Stimulated activated CD4-positive, alpha-beta T cell treated with anti-CD3 and anti-CD28 coated beads, Interleukin-2, amount 100 ng/mL, for 24 hours (primary cell): ENCODE data around the gene CAPN5.

Source experiments
- DNase-seq, 2 donors: peaks; one replicate each; pipeline ENCODE4 v3.0.0-alpha.2; 2020

The CAPN5 gene

GRCh38 chr11:77137421-77137820 lies 70.7 kb downstream of the CAPN5 start:
- no peak for DNase-seq

- no peak for DNase-seq
These were observed 71.4 kb downstream of the CAPN5 start for GRCh38 chr11:77138106-77138649.

- DNase-seq: no peak
These were observed 72.4 kb downstream of the CAPN5 start for GRCh38 chr11:77139201-77139600.

GRCh38 chr11:77140231-77140851 lies 73.6 kb downstream of the CAPN5 start:
- no peak for DNase-seq

GRCh38 chr11:77141034-77141433 lies 74.3 kb downstream of the CAPN5 start:
- DNase-seq: no peak

DNA sequence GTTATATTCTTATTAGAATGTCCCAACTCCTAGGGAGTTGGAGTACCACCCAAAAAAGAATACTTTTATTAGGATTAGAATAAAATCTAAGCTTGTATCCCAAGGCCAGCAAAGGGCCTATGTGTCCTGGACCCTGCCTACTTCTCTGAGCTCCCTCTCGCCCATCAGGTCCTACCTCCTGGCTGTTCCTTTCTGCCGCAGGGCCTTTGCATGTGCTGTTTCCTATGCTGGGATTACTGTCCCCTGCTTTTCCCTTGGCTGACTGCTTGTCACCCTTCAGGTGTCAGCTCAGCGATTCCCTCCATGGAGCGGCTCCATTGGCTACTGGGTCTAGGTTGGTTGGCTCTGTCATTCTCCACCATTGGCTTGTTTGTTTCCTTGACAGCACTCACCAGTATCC lies 74.7 kb downstream of the CAPN5 start:
- no peak for DNase-seq

GRCh38 chr11:77142091-77142975 lies 75.6 kb downstream of the CAPN5 start:
- no peak for DNase-seq

- no peak for DNase-seq
These were observed 76.7 kb downstream of the CAPN5 start for GRCh38 chr11:77143405-77144020.

DNA sequence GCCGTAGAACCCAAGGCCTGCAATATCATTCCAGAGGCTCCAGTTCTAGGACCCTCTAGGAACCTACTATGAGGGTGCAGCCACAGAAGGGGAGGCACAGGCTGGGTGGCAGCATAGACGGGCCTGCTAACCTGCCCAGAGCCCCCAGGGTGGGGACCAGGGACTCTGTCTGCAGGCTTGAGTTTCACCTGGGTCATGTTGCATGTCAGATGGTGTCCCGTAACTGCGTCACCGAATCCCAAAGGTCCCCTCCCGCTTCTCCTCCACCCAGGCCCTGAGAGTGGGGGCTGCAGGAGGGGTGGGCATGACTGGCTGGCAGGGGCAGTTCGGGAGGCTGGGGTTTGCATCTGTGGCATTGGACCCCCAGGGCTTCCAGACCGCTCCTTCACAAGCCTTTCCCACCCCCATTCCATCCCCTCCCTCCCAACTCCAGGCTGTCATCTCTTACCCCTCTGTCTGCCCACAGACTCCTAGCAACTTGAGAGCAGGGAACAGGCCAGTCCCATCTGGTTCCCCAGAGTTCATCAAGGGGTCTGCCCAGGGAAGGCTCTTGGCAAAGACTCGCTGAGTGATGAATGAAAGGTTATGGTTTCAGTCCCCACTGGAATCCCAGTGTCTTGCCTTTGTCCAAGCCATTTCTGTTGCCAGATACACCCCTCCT lies 77.6 kb downstream of the CAPN5 start:
- no peak for DNase-seq

DNA sequence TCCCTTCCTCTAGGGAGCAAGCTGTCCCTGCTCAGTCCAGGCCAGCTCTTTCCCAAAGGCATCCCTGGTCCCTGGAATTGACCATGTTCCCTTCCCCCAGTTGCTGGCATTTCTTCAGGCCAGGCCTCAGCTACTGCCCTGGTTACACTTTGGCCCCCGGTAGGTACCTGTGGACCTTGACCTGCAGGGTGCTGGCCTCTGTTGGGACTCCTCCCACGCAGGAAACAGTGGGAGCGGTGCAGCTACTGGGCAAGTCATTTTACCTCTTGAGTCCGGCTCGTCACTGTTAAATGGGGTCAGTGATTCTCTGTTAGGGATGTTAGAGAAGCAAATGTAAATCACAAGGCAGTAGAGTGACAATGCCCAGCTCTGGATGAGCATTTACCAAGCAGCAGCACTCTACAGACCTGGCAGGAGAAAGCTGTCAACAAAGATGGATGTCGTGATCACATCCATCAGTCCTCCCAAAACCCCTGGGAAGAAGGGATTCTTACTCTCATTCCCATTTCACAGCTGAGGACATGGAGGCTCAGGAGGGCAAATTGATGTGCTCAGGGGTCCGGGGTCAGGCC lies 78.2 kb downstream of the CAPN5 start:
- DNase-seq: no peak

GRCh38 chr11:77146261-77147035 lies 79.7 kb downstream of the CAPN5 start:
- no peak for DNase-seq

GRCh38 chr11:77147036-77147315 lies 80.2 kb downstream of the CAPN5 start:
- no peak for DNase-seq

- peak; percentile 23 to 28 for DNase-seq
These were observed 81.0 kb downstream of the CAPN5 start for GRCh38 chr11:77147668-77148321.

DNA sequence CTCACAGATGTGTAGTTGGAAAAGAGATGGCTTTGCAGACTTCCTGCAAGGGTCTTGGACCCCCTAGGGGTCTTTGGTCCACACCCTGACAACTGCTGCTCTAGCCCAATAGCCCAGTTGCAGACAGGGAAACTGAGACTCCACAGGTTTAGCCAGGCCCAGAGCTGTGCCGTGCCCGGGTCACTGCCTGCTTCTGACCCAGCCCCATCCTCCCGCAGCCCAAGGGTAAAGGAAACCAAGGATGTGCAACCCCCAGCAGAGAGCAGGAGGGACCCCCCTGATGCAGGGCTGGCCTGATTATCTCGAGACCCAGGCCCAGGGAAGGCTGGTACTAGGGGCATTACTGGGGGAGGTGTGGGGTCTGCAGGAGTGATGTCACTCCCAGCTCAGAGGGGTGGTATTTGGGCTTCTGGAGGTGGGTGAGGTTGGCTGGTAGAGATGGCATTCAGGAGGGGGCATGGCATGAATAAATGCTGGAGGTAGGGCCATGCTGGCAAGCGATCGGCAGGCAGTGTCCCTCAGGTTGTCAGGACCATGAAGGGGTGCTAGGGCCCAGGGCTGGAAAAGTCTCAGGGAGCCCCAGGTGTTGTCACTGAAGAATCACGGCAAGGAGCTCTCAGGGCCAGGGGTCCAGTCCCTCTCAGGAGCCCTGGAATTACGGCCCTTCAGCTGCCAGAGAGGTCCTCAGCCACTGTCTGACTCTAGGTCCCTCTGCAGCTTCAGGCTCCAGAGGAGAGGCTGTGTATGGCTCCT lies 82.4 kb downstream of the CAPN5 start:
- DNase-seq: no peak

DNA sequence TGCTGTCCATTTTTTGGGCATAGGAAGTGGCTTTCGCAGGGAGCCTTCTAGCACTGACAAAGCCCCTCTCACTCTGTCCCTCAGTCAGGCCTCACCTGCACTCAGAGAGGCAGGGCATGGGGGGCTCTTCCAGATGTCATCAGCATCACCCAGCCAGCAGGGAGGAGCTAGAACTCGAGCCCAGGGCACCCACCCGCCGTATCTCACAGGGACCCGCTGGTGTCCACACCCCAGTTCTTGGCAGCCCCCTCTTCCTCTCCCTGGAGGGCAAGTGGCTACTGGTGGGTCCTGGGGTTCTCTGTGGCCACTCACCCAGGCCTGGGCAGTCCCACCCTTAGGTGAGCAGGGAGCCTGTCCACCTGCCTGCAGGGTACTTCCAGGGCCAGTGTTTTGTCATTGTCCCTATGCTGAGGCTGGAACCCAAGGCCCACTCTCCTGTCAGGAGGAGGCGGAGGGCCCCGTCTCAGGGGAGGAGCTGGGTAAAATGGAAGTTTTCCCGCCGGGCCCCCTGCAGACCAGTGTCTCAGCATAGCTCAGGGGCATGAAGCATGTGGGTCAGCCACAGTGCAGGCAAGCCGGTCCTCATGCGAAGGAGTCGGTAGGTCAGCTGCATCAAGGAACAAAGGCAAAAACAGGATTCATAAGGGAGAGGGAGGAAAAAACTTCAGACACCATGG lies 83.1 kb downstream of the CAPN5 start:
- DNase-seq: no peak

DNA sequence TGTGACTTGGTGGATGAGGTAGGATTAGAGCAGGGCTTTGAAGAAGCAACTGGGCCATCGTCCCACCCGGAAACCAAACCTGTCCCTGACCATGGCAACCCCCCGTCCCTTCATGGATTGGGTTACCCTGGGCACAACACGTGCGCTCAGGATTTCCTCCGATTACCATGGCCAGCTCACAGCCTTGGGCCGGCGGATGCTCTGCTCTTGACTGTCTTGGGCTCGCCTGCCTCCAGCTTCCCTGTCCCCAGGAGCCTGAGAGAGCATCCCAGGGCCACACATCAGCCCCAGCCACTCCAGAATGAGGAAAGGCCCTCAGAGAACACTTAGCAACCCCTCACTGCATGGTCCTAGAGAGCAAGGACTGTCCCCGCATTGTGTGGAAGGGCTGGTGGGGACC lies 84.1 kb downstream of the CAPN5 start:
- no peak for DNase-seq

- peak; percentile 46 to 70 for DNase-seq
These were observed 85.2 kb downstream of the CAPN5 start for GRCh38 chr11:77151804-77152509.

DNA sequence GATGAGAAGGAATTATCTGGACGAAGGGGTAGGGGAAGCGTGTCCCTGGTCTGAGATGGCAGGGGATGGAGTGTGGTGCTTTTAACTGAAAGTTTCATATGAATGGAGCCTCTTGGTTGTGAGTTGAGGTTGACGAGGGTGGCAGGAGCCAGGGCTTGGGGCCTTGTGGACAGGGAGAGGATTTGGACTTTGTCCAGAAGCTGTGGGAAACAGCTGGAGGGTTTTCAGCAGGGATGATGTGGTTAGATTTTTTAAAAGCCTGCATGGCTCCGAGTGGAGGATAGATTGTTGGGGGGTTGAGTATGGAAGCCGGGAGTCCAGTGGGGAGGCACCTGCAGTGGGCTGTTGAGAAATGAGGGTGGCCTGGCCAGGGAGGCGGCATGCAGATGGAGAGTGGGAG lies 86.1 kb downstream of the CAPN5 start:
- DNase-seq: no peak
